ENCODE measurements around the gene CLIC4. TPM values are rescaled to one million over a fixed set of nuclear protein-coding genes. Genes with fewer than 3 reads are reported as not detected.

The CLIC4 gene
- total RNA-seq, 1 experiment from 2014 or later, result 230 TPM

GRCh38 chr1:24865168-24865567 is 119.9 kb downstream of the CLIC4 start:
- Mint-ChIP-seq H3K4me3 (no peak overlapping the region), H3K27me3 (ENCODE audit: low read depth) (peaks cover 5% of the 10 kb centered on the region), H3K4me1 (peaks cover 12 to 19% of the 10 kb centered on the region in 2 experiments), H3K9me3 (no peaks in the 10 kb centered on the region; a peak in 1 of 5 replicates), H3K27ac (no peak overlapping the region), H3K36me3 (ENCODE audit: insufficient read depth in 1 of 3, low read depth in 3 of 3) (no peaks in the 10 kb centered on the region)
- TF ChIP-seq, protein P1, sequence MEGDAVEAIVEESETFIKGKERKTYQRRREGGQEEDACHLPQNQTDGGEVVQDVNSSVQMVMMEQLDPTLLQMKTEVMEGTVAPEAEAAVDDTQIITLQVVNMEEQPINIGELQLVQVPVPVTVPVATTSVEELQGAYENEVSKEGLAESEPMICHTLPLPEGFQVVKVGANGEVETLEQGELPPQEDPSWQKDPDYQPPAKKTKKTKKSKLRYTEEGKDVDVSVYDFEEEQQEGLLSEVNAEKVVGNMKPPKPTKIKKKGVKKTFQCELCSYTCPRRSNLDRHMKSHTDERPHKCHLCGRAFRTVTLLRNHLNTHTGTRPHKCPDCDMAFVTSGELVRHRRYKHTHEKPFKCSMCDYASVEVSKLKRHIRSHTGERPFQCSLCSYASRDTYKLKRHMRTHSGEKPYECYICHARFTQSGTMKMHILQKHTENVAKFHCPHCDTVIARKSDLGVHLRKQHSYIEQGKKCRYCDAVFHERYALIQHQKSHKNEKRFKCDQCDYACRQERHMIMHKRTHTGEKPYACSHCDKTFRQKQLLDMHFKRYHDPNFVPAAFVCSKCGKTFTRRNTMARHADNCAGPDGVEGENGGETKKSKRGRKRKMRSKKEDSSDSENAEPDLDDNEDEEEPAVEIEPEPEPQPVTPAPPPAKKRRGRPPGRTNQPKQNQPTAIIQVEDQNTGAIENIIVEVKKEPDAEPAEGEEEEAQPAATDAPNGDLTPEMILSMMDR (conservative IDR thresholded peaks at IDR 0.05), result no peak
- Histone ChIP-seq H3K23ac (ENCODE audit: insufficient read length, low read depth, low read length) (no peak overlapping the region), H2BK5ac (ENCODE audit: insufficient read length, low read length) (no peak overlapping the region), H3K18ac (ENCODE audit: insufficient read length, low read depth, low read length) (no peak overlapping the region), H3K79me1 (ENCODE audit: insufficient read depth, low read depth, low read length, poor library complexity, severe bottlenecking) (no peaks in the 10 kb centered on the region), H4K20me1 (ENCODE audit: control insufficient read depth, insufficient read depth, insufficient read length) (no peaks in the 10 kb centered on the region), H2BK15ac (ENCODE audit: low read depth, low read length) (no peak overlapping the region), H2BK12ac (ENCODE audit: insufficient read length, low read depth, low read length) (no peak overlapping the region), H4K91ac (ENCODE audit: insufficient read length, low read depth, low read length) (no peak overlapping the region), H3K27me3 (ENCODE audit: insufficient read depth, low read length) (no peaks in the 10 kb centered on the region), H3K14ac (ENCODE audit: insufficient read depth, low read length) (no peak overlapping the region), H3K4me1 (ENCODE audit: insufficient read depth, low read length) (no peaks in the 10 kb centered on the region), H3K27ac (ENCODE audit: insufficient read length, low read depth, low read length) (no peak overlapping the region), H3T11ph (ENCODE audit: low read length) (no peak overlapping the region), H2BK20ac (ENCODE audit: low read depth, low read length, poor library complexity, severe bottlenecking) (no peak overlapping the region), H4K5ac (ENCODE audit: insufficient read length, low read depth, low read length) (no peak overlapping the region), H2AK5ac (ENCODE audit: insufficient read length, low read length) (no peak overlapping the region), H4K8ac (replicated peaks; ENCODE audit: insufficient read length, low read depth, low read length) (no peak overlapping the region), H2AFZ (ENCODE audit: low read length) (no peak overlapping the region), H3K56ac (ENCODE audit: insufficient read length, low read depth, low read length) (no peak overlapping the region), H3K4me2 (ENCODE audit: insufficient read depth, insufficient read length, low read length) (no peak overlapping the region), H3K9me3 (ENCODE audit: control insufficient read depth, low read depth, low read length) (no peaks in the 10 kb centered on the region), H3K9ac (ENCODE audit: extremely low read depth, insufficient read length, low read length) (no peak overlapping the region), H3K23me2 (ENCODE audit: insufficient read length, low read depth, low read length, poor library complexity, severe bottlenecking) (no peaks in the 10 kb centered on the region), H3K4ac (ENCODE audit: low read depth, low read length) (no peak overlapping the region), H3K79me2 (ENCODE audit: insufficient read depth, low read length) (no peaks in the 10 kb centered on the region), H2BK120ac (ENCODE audit: low read depth, low read length, poor library complexity, severe bottlenecking) (no peak overlapping the region)
- no peak for DNase-seq
- no CpG with 5 or more reads among the region's 7 CpGs for WGBS (ENCODE audit: extremely low coverage, insufficient read length, low lambda C conversion rate)

All from H9 (cell line).